K562 (cell line): ENCODE data around the gene TUT1. TPM values are rescaled to one million over a fixed set of nuclear protein-coding genes. Genes with fewer than 3 reads are reported as not detected.

Experiments
- ATAC-seq: fragments of 200-7000 bp; cut with Tn5 transposase; 3 replicates; pipeline ENCODE4 v1.9.1; 2020; ENCODE audit warnings: moderate library complexity
- Bru-seq: library from RNA; stranded (reverse); fragments of 400-500 nt; gene quantifications from one replicate; lab custom pipeline; 2021; lab: Mats Ljungman, UMichigan
- BruChase-seq, 2 experiments: library from RNA; stranded (reverse); fragments of 400-500 nt; gene quantifications; one replicate each; lab custom pipeline; 2021; lab: Mats Ljungman, UMichigan
- BruUV-seq: library from RNA; stranded (reverse); fragments of 400-500 nt; replicated peaks from 2 replicates; lab custom pipeline; 2021; lab: Mats Ljungman, UMichigan
- CTCF ChIA-PET: fragments of 300-600 bp; formaldehyde crosslinking; extraction: SDS; loops from one replicate; lab custom pipeline; 2021; ENCODE audit warnings: low intra/inter-chr PET ratio; lab: Yijun Ruan, JAX
- POLR2A ChIA-PET: fragments of 300-600, 350-650 bp; sonication (Branson Sonifier 250); formaldehyde crosslinking; extraction: SDS; loops from one replicate; lab custom pipeline; 2021; ENCODE audit warnings: antibody characterized with exemption, inconsistent platforms; lab: Yijun Ruan, JAX
- DNase-seq, 4 experiments: peaks; one replicate each; pipeline versions ENCODE4 v3.0.0 to v3.0.0-alpha.2; 2011 to 2018; ENCODE audit warnings: low spot score in 3 of 4, mixed read lengths in 3 of 4; ENCODE audit errors: extremely low read depth in 1 of 4
- FAIRE-seq: peaks from 2 replicates; lab custom pipeline; 2011; peaks lifted over from hg19 to GRCh38; lab: Jason Lieb, UNC
- H2AFZ ChIP-seq: 2 replicates; pipeline ENCODE4 v1.6.0; 2011; ENCODE audit warnings: low read depth, low read length, control low read depth, inconsistent platforms
- H3K27ac ChIP-seq: fragments of 200-600 bp; 3 replicates; pipeline ENCODE4 v1.8.0; 2011; ENCODE audit warnings: low read depth, mild to moderate bottlenecking, control low read depth, inconsistent platforms, low read length, moderate library complexity, mixed read lengths; ENCODE audit errors: extremely low read depth
- H3K27me3 ChIP-seq, 2 experiments: fragments of 300-600 bp in 1 of 2; 2 replicates in 1 of 2; 3 replicates in 1 of 2; pipeline versions ENCODE4 v1.6.0 to v1.8.0; 2011; ENCODE audit warnings: inconsistent platforms in 2 of 2, low read length in 2 of 2, mild to moderate bottlenecking in 1 of 2, mixed read lengths in 1 of 2, moderate library complexity in 1 of 2; ENCODE audit not compliant: control insufficient read depth in 2 of 2, insufficient read depth in 2 of 2
- H3K36me3 ChIP-seq: fragments of 300-600 bp; 3 replicates; pipeline ENCODE4 v1.8.0; 2011; ENCODE audit warnings: mild to moderate bottlenecking, low read length, inconsistent platforms; ENCODE audit not compliant: control insufficient read depth, insufficient read depth
- H3K4me1 ChIP-seq, 2 experiments: fragments of 200-600 bp in 1 of 2; replicated peaks in 1 of 2; 2 replicates in 1 of 2; 3 replicates in 1 of 2; pipeline versions ENCODE4 v1.5.1 to v1.8.0; 2011; ENCODE audit warnings: inconsistent platforms in 2 of 2, low read length in 2 of 2, mild to moderate bottlenecking in 1 of 2, mixed read lengths in 1 of 2, moderate library complexity in 1 of 2; ENCODE audit not compliant: control insufficient read depth in 2 of 2, insufficient read depth in 2 of 2
- H3K4me2 ChIP-seq: 2 replicates; pipeline ENCODE4 v1.6.1; 2011; ENCODE audit warnings: low read length, control low read depth, inconsistent platforms, mixed read lengths; ENCODE audit not compliant: insufficient read depth
- H3K4me3 ChIP-seq: fragments of 200-600 bp; sonication (generic), shearing (Covaris generic); 2 replicates; pipeline ENCODE4 v1.5.1; 2016; ENCODE audit warnings: control low read depth, inconsistent platforms
- H3K79me2 ChIP-seq: fragments of 200-600 bp; 3 replicates; pipeline ENCODE4 v1.8.0; 2011; ENCODE audit warnings: low read length, inconsistent platforms; ENCODE audit not compliant: control insufficient read depth, insufficient read depth
- H3K9ac ChIP-seq, 2 experiments: 2 replicates each; pipeline versions ENCODE4 v1.6.0 to v1.6.1; 2011; ENCODE audit warnings: low read depth in 2 of 2, low read length in 2 of 2, control low read depth in 1 of 2, inconsistent platforms in 1 of 2, mild to moderate bottlenecking in 1 of 2, mixed read lengths in 1 of 2; ENCODE audit not compliant: insufficient read depth in 1 of 2
- H3K9me1 ChIP-seq: one replicate; pipeline ENCODE4 v1.6.0; 2011; ENCODE audit warnings: inconsistent platforms, mild to moderate bottlenecking, low read length, moderate library complexity; ENCODE audit not compliant: control insufficient read depth, insufficient read depth
- H3K9me3 ChIP-seq: replicated peaks from 2 replicates; pipeline ENCODE4 v1.5.1; 2011; ENCODE audit warnings: low read depth, low read length, inconsistent platforms; ENCODE audit not compliant: control insufficient read depth, insufficient read depth
- H4K20me1 ChIP-seq: replicated peaks from 2 replicates; pipeline ENCODE4 v1.6.1; 2011; ENCODE audit warnings: low read length, inconsistent platforms, mixed read lengths; ENCODE audit not compliant: control insufficient read depth, insufficient read depth
- BCLAF1 ChIP-seq, 2 experiments: fragments of 450-650 bp in 1 of 2; IDR thresholded peaks; 2 replicates each; pipeline ENCODE4 v1.6.1; 2011 to 2017; ENCODE audit warnings: low read depth in 2 of 2, antibody characterized with exemption in 1 of 2, borderline replicate concordance in 1 of 2, low read length in 1 of 2, mild to moderate bottlenecking in 1 of 2, mixed read lengths in 1 of 2; ENCODE audit not compliant: control insufficient read depth in 1 of 2
- FOXM1 ChIP-seq, 2 experiments: fragments of 450-650 bp in 1 of 2; sonication (generic) in 1 of 2; formaldehyde crosslinking in 1 of 2; IDR thresholded peaks; 2 replicates each; pipeline versions ENCODE4 v1.6.1 to v1.9.0; 2017 to 2022; ENCODE audit warnings: low read depth in 2 of 2, mild to moderate bottlenecking in 2 of 2, missing genetic modification reagents in 1 of 2, moderate library complexity in 1 of 2
- TEAD1 ChIP-seq, 2 experiments: fragments of 450-650 bp in 1 of 2; sonication (generic) in 1 of 2; formaldehyde crosslinking; IDR thresholded peaks; 2 replicates each; pipeline versions ENCODE4 v1.4.0 to v1.8.0; 2020 to 2022; ENCODE audit warnings: mild to moderate bottlenecking in 2 of 2, missing genetic modification reagents in 1 of 2
- WGBS: fragments of 100-300 bp; shearing (Covaris generic); methylation state at CpG from one replicate; pipeline ENCODE4 v1.1.6; 2016; ENCODE audit warnings: low coverage, mixed read lengths; ENCODE audit not compliant: insufficient coverage; ENCODE audit errors: missing lambda C conversion rate; 5-methylcytosine and 5-hydroxymethylcytosine counted together
- in situ Hi-C: fragments of 300-500 bp; cut with MboI; formaldehyde crosslinking; loops from 4 replicates; pipeline ENCODE4 v1.15.0; 2018; ENCODE audit warnings: inconsistent platforms, mixed read lengths
- intact Hi-C: fragments of 100-400 bp; cut with micrococcal nuclease; formaldehyde crosslinking; loops from 2 replicates; pipeline ENCODE4 v1.14.2; 2022
- long read RNA-seq, 3 experiments: library from polyadenylated mRNA in 2 of 3; library from RNA in 1 of 3; unstranded in 2 of 3; stranded (forward) in 1 of 3; transcript quantifications; one replicate each; pipeline ENCODE4 v2.0.0, GENCODE V29; 2019 to 2022
- polyA minus RNA-seq, 3 experiments: library from RNA; depleted of rRNA, polyadenylated mRNA; stranded (reverse); fragments of >200 nt; gene quantifications; 2 replicates each; pipeline ENCODE4 v1.2.3, GENCODE V29; 2011
- polyA plus RNA-seq, 8 experiments: library from polyadenylated mRNA; depleted of rRNA in 4 of 8; stranded (reverse) in 5 of 8; unstranded in 3 of 8; fragments of >200 nt; fragmentation: Nextera tagmentation in 2 of 8; fragmentation: Illumina TruSeq in 1 of 8; extraction: Ambion mirVana in 2 of 8; extraction: Trizol in 1 of 8; gene quantifications; 2 replicates each; pipeline versions ENCODE4 v1.2.1 to v1.2.3, GENCODE V29; 2011 to 2014; ENCODE audit warnings: inconsistent platforms in 1 of 8, missing spikeins in 1 of 8
- total RNA-seq, 7 experiments: library from RNA; depleted of rRNA in 6 of 7; stranded (reverse); fragments of >200 nt in 6 of 7; fragmentation: Illumina TruSeq in 2 of 7; extraction: Trizol in 2 of 7; gene quantifications; 2 replicates each; pipeline versions ENCODE4 v1.2.1 to v1.2.3, GENCODE V29; 2011 to 2021; ENCODE audit warnings: low replicate concordance in 1 of 7

TUT1 gene
- 47.7 and 72.1 TPM in 2 replicates for total RNA-seq (2011; cell fraction: chromatin; rRNA removed; ENCODE audit: low replicate concordance)
- total RNA-seq (2011; cell fraction: nucleolus; rRNA removed), result 38.0 and 41.8 TPM in 2 replicates
- total RNA-seq (2011; cell fraction: nucleoplasm; rRNA removed), result 30.8 and 37.0 TPM in 2 replicates
- total RNA-seq (2014; rRNA removed) (18.5 and 20.9 TPM in 2 replicates), total RNA-seq (2014; rRNA removed; fragmentation: Illumina TruSeq; extraction: Trizol) (7.2 and 9.6 TPM in 2 replicates), total RNA-seq (2015; rRNA removed; fragmentation: Illumina TruSeq; extraction: Trizol) (11.5 and 12.4 TPM in 2 replicates), total RNA-seq (2021) (38.9 and 44.3 TPM in 2 replicates), polyA plus RNA-seq (2011; rRNA removed) (15.7 and 31.2 TPM in 2 replicates), polyA plus RNA-seq (2014; fragmentation: Illumina TruSeq; extraction: Trizol) (22.8 and 26.7 TPM in 2 replicates), polyA plus RNA-seq (2014; fragmentation: Nextera tagmentation; extraction: Ambion mirVana) (1 to 10 TPM in 1 of 2 experiments, under 1 TPM in 1; 0.66 to 1.5 TPM), polyA plus RNA-seq (2014; rRNA removed) (24.3 and 28.2 TPM in 2 replicates), polyA minus RNA-seq (2011; rRNA and poly(A)+ RNA removed) (12.0 and 15.6 TPM in 2 replicates), Bru-seq, nascent RNA (percentile 69 among the genes with signal in this experiment), BruChase-seq, experiment 1, labeled RNA remaining after a 2-hour chase (percentile 78 among the genes with signal in this experiment), BruChase-seq, experiment 2, labeled RNA remaining after a 6-hour chase (percentile 85 among the genes with signal in this experiment)
- 12.9 and 21.9 TPM in 2 replicates for polyA plus RNA-seq (2011; cell fraction: cytosol; rRNA removed)
- polyA plus RNA-seq (2011; cell fraction: nucleus; rRNA removed), result 57.1 and 64.8 TPM in 2 replicates
- 25.7 and 28.0 TPM in 2 replicates for polyA plus RNA-seq (2012)
- polyA minus RNA-seq (2011; cell fraction: cytosol; rRNA and poly(A)+ RNA removed), result 8.6 and 12.8 TPM in 2 replicates
- 10.0 and 15.2 TPM in 2 replicates for polyA minus RNA-seq (2011; cell fraction: nucleus; rRNA and poly(A)+ RNA removed)
- long read RNA-seq, experiment 1, transcript TUT1-202 (9 exons, 2,826 nt), result major isoform, 77 of 254 reads
- long read RNA-seq, experiment 1, partial matches to known transcripts, result 137 of 254 reads
- long read RNA-seq, experiment 1, other reads (novel, unspliced or antisense), result 40 of 254 reads
- long read RNA-seq, experiment 2, transcript TUT1-202 (9 exons, 2,826 nt), result major isoform, 12 of 30 reads
- long read RNA-seq, experiment 2, partial matches to known transcripts, result 16 of 30 reads
- long read RNA-seq, experiment 2, other reads (novel, unspliced or antisense), result 2 of 30 reads
- long read RNA-seq, experiment 3, transcript TUT1-202 (9 exons, 2,826 nt), result major isoform, 18 of 26 reads
- long read RNA-seq, experiment 3, partial matches to known transcripts, result 5 of 26 reads
- long read RNA-seq, experiment 3, other reads (novel, unspliced or antisense), result 3 of 26 reads

- no peaks in the 10 kb centered on the region for H3K9me1 ChIP-seq
- peak; percentile 81 to 99 (median 86) for DNase-seq
- CTCF ChIA-PET, result interaction anchor here (0.6 kb wide), 1 partner anchor 178 kb away, joined by 3 read pairs; no protein-coding TSS in a partner anchor
- H3K27ac ChIP-seq, result peak within 1 kb of the TSS; percentile 90
- no peaks in the 10 kb centered on the region for H3K9me3 ChIP-seq
- H2AFZ ChIP-seq, result peak within 1 kb of the TSS; percentile 89
- H3K4me2 ChIP-seq, result peak within 1 kb of the TSS; percentile 98
- ATAC-seq, result peak; percentile 91
- POLR2A ChIA-PET, result interaction anchor here (0.5 to 2.9 kb wide), 49 partner anchors 9 to 1229 kb away, joined by 3 to 45 read pairs (median 5); partner anchors contain the start of genes AHNAK, B3GAT3, BSCL2 and C11orf98
- H3K36me3 ChIP-seq, result peaks cover 69% of the 10 kb centered on the region
- H4K20me1 ChIP-seq, result no peaks in the 10 kb centered on the region
- FAIRE-seq, result peak; percentile 100
- intact Hi-C loops (loop anchor here (2.0 to 10.0 kb wide), 5 partner anchors 101 to 293 kb away; partner anchors contain the start of genes HNRNPUL2, SLC3A2 and TTC9C), in situ Hi-C loops (no loop called here)
- H3K4me1 ChIP-seq, result peaks cover 24 to 25% of the 10 kb centered on the region in 2 experiments
- under 1% methylated on average over 58 of the region's 58 CpGs for WGBS
- H3K79me2 ChIP-seq, result peaks cover 52% of the 10 kb centered on the region
- peak within 1 kb of the TSS; percentile 63 for H3K4me3 ChIP-seq
- BruUV-seq, result TSS peak; percentile 99
- H3K9ac ChIP-seq, result peak within 1 kb of the TSS; percentile 86 to 95
- no peaks in the 10 kb centered on the region for H3K27me3 ChIP-seq
- 0 out of 4 replicates have a peak, but pooled peaks have one; percentile 34 to 36 for TF ChIP-seq TEAD1 (CRISPR knock-in tag; IDR thresholded peaks at IDR 0.05)
- TF ChIP-seq FOXM1 (IDR thresholded peaks at IDR 0.05; ENCODE audit: low read depth), result peak; percentile 77
- TF ChIP-seq FOXM1 (CRISPR knock-in tag; IDR thresholded peaks at IDR 0.05; ENCODE audit: low read depth), result no peak
- peak in 1 of 2 experiments; percentile 94; a peak in 2 of 4 replicates for TF ChIP-seq BCLAF1 (IDR thresholded peaks at IDR 0.05; ENCODE audit: borderline replicate concordance in 1 of 2, control insufficient read depth in 1 of 2, low read depth in 2 of 2, low read length in 1 of 2)
These were observed at the start of gene TUT1 for GRCh38 chr11:62591448-62592145. Gene TUT1 (minus strand): TSS chr11:62591523. CDS start chr11:62591485, 38 bp downstream.
